Tibial nerve (tissue), 4 donors: ENCODE measurements around the gene NEU3.

ENCODE experiments used
- CTCF ChIP-seq, 5 experiments: fragments of 200-600 bp in 3 of 5; fragments of 450-650 bp in 2 of 5; sonication (generic) in 3 of 5; IDR thresholded peaks; one replicate each; pipeline ENCODE4 v1.5.1; 2016 to 2019; ENCODE audit warnings: antibody characterized with exemption in 5 of 5, mild to moderate bottlenecking in 3 of 5, moderate library complexity in 2 of 5
- EP300 ChIP-seq, 2 donors: sonication (generic); formaldehyde crosslinking; IDR thresholded peaks; one replicate each; pipeline ENCODE4 v1.6.1; 2017; ENCODE audit warnings: antibody characterized with exemption in 2 of 2, mild to moderate bottlenecking in 1 of 2
- POLR2A ChIP-seq, 2 donors: fragments of 450-650 bp; IDR thresholded peaks; one replicate each; pipeline ENCODE4 v1.6.1; 2017; ENCODE audit warnings: antibody characterized with exemption in 2 of 2, mild to moderate bottlenecking in 2 of 2, moderate library complexity in 2 of 2

GRCh38 chr11:74989260-74989638 is 516 bp downstream of the NEU3 start:
- TF ChIP-seq CTCF (IDR thresholded peaks at IDR 0.05) (no peak), EP300 (IDR thresholded peaks at IDR 0.05) (no peak), POLR2A (IDR thresholded peaks at IDR 0.05) (no peak)
